ENCODE measurements around the gene MCC.

- TF ChIP-seq POLR2A (IDR thresholded peaks at IDR 0.05; ENCODE audit: low read length) = no peak
- TF ChIP-seq RNF2 (IDR thresholded peaks at IDR 0.05; ENCODE audit: borderline replicate concordance, low read depth) = no peak
These were observed 128.8 kb downstream of the MCC start for GRCh38 chr5:113359419-113359818.

All from A549 (cell line).